Measurements from ENCODE around the gene NPW. TPM values are rescaled to one million over a fixed set of nuclear protein-coding genes. Genes with fewer than 3 reads are reported as not detected.

NPW gene
- total and polyA plus RNA-seq, 4 experiments from 2014 or later: not detected

- Mint-ChIP-seq H3K36me3 (peaks cover 14 to 20% of the 10 kb centered on the region in 2 donors), H3K4me3 (no peak overlapping the region), H3K27me3 (no peaks in the 10 kb centered on the region), H3K27ac (no peak overlapping the region), H3K9me3 (no peaks in the 10 kb centered on the region), H3K4me1 (peaks cover 5 to 24% (median 9%) of the 10 kb centered on the region in 4 donors)
- no peak overlapping the region for H3K27ac ChIP-seq (ENCODE audit: low read depth, low read length)
- peaks cover 38% of the 10 kb centered on the region for H3K36me3 ChIP-seq (ENCODE audit: insufficient read depth, low read length)
- DNase-seq: no peak
- intact Hi-C loops (cut with micrococcal nuclease): no loop called here
- POLR2A ChIA-PET (ENCODE audit: partially characterized antibody): no interaction called here
- no peaks in the 10 kb centered on the region for H3K27me3 ChIP-seq (ENCODE audit: insufficient read depth, low read length)
- CTCF ChIA-PET (ENCODE audit: partially characterized antibody): interaction anchor here (4.9 kb wide), 1 partner anchor 138 kb away, joined by 44 read pairs; no protein-coding TSS in a partner anchor
- peaks cover 17% of the 10 kb centered on the region for H3K4me1 ChIP-seq (ENCODE audit: insufficient read depth, low read length)
- no peaks in the 10 kb centered on the region for H3K9me3 ChIP-seq (ENCODE audit: control insufficient read depth in 1 of 2, low read length in 2 of 2)
- no peak overlapping the region for H3K4me3 ChIP-seq (ENCODE audit: low read length in 2 of 2)
These were observed 17.9 kb upstream of the NPW start for GRCh38 chr16:2001456-2002355.

GRCh38 chr16:2002406-2003230, 17.0 kb upstream of the NPW start:
- Histone ChIP-seq H3K4me3 (ENCODE audit: low read length in 2 of 2) (no peak overlapping the region), H3K36me3 (ENCODE audit: insufficient read depth, low read length) (peaks cover 34% of the 10 kb centered on the region), H3K27ac (ENCODE audit: low read depth, low read length) (no peak overlapping the region), H3K27me3 (ENCODE audit: insufficient read depth, low read length) (no peaks in the 10 kb centered on the region), H3K4me1 (ENCODE audit: insufficient read depth, low read length) (peaks cover 26% of the 10 kb centered on the region), H3K9me3 (ENCODE audit: control insufficient read depth in 1 of 2, low read length in 2 of 2) (no peaks in the 10 kb centered on the region)
- intact Hi-C loops (cut with micrococcal nuclease): no loop called here
- peaks cover 11 to 17% of the 10 kb centered on the region in 2 donors for H3K36me3 Mint-ChIP-seq
- no peak for DNase-seq
- H3K9me3 Mint-ChIP-seq: no peaks in the 10 kb centered on the region
- peak overlapping the region in 1 of 7 donors; percentile 24 for H3K27ac Mint-ChIP-seq
- no peaks in the 10 kb centered on the region for H3K27me3 Mint-ChIP-seq
- POLR2A ChIA-PET (ENCODE audit: partially characterized antibody): interaction anchor here (1.4 to 3.8 kb wide), 3 partner anchors 9 to 152 kb away, joined by 3 to 25 read pairs (median 14); partner anchors contain the start of gene TRAF7
- H3K4me1 Mint-ChIP-seq: peaks cover 7 to 33% (median 16%) of the 10 kb centered on the region in 4 donors
- no peak overlapping the region for H3K4me3 Mint-ChIP-seq
- CTCF ChIA-PET (ENCODE audit: partially characterized antibody): interaction anchor here (1.0 to 4.9 kb wide), 12 partner anchors 8 to 152 kb away, joined by 3 to 44 read pairs (median 8); partner anchors contain the start of genes GFER, RNF151 and TRAF7

GRCh38 chr16:2003231-2003826, 16.3 kb upstream of the NPW start:
- no peak overlapping the region for H3K4me3 ChIP-seq (ENCODE audit: low read length in 2 of 2)
- Mint-ChIP-seq H3K4me3 (no peak overlapping the region), H3K36me3 (peaks cover 6 to 13% of the 10 kb centered on the region in 2 donors), H3K9me3 (no peaks in the 10 kb centered on the region), H3K27me3 (no peaks in the 10 kb centered on the region), H3K4me1 (peaks cover 13 to 41% (median 22%) of the 10 kb centered on the region in 4 donors), H3K27ac (no peak overlapping the region)
- H3K9me3 ChIP-seq (ENCODE audit: control insufficient read depth in 1 of 2, low read length in 2 of 2): no peaks in the 10 kb centered on the region
- H3K27me3 ChIP-seq (ENCODE audit: insufficient read depth, low read length): no peaks in the 10 kb centered on the region
- intact Hi-C loops (cut with micrococcal nuclease): no loop called here
- DNase-seq: no peak
- H3K27ac ChIP-seq (ENCODE audit: low read depth, low read length): no peak overlapping the region
- H3K36me3 ChIP-seq (ENCODE audit: insufficient read depth, low read length): peaks cover 34% of the 10 kb centered on the region
- CTCF ChIA-PET (ENCODE audit: partially characterized antibody): interaction anchor here (0.6 to 4.9 kb wide), 17 partner anchors 9 to 548 kb away, joined by 3 to 44 read pairs (median 7); partner anchors contain the start of genes GFER, RNF151 and TRAF7
- H3K4me1 ChIP-seq (ENCODE audit: insufficient read depth, low read length): peaks cover 33% of the 10 kb centered on the region
- POLR2A ChIA-PET (ENCODE audit: partially characterized antibody): interaction anchor here (0.9 to 3.8 kb wide), 6 partner anchors 10 to 176 kb away, joined by 3 to 25 read pairs (median 5); partner anchors contain the start of genes FAHD1, HAGH, RPS2 and TBL3

GRCh38 chr16:2003827-2004641, 15.6 kb upstream of the NPW start:
- Mint-ChIP-seq H3K4me3 (peak overlapping the region in 1 of 8 donors; percentile 17), H3K36me3 (peaks cover 5 to 14% of the 10 kb centered on the region in 2 donors), H3K4me1 (peaks cover 18 to 47% (median 27%) of the 10 kb centered on the region in 4 donors), H3K9me3 (no peaks in the 10 kb centered on the region), H3K27ac (no peak overlapping the region), H3K27me3 (no peaks in the 10 kb centered on the region)
- Histone ChIP-seq H3K4me1 (ENCODE audit: insufficient read depth, low read length) (peaks cover 40% of the 10 kb centered on the region), H3K27me3 (ENCODE audit: insufficient read depth, low read length) (no peaks in the 10 kb centered on the region), H3K4me3 (ENCODE audit: low read length in 2 of 2) (no peak overlapping the region), H3K36me3 (ENCODE audit: insufficient read depth, low read length) (peaks cover 34% of the 10 kb centered on the region), H3K27ac (ENCODE audit: low read depth, low read length) (no peak overlapping the region), H3K9me3 (ENCODE audit: control insufficient read depth in 1 of 2, low read length in 2 of 2) (no peaks in the 10 kb centered on the region)
- DNase-seq: peak; percentile 82 to 87 (median 83)
- intact Hi-C loops (cut with micrococcal nuclease): no loop called here
- POLR2A ChIA-PET (ENCODE audit: partially characterized antibody): interaction anchor here (0.9 to 3.8 kb wide), 8 partner anchors 10 to 177 kb away, joined by 3 to 25 read pairs (median 4); partner anchors contain the start of genes FAHD1, HAGH, NTHL1 and RPS2
- CTCF ChIA-PET (ENCODE audit: partially characterized antibody): interaction anchor here (0.6 to 4.9 kb wide), 21 partner anchors 9 to 548 kb away, joined by 3 to 44 read pairs (median 6); partner anchors contain the start of genes GFER, RNF151 and TRAF7

- Histone ChIP-seq H3K27me3 (ENCODE audit: insufficient read depth, low read length) (no peaks in the 10 kb centered on the region), H3K4me1 (ENCODE audit: insufficient read depth, low read length) (peaks cover 43% of the 10 kb centered on the region), H3K9me3 (ENCODE audit: control insufficient read depth in 1 of 2, low read length in 2 of 2) (no peaks in the 10 kb centered on the region), H3K4me3 (ENCODE audit: low read length in 2 of 2) (no peak overlapping the region), H3K27ac (ENCODE audit: low read depth, low read length) (no peak overlapping the region), H3K36me3 (ENCODE audit: insufficient read depth, low read length) (peaks cover 32% of the 10 kb centered on the region)
- intact Hi-C loops (cut with micrococcal nuclease): loop anchor here (5.0 kb wide), 1 partner anchor 42 kb away; the partner anchor contains the start of genes NTHL1 and TSC2
- Mint-ChIP-seq H3K4me3 (peak overlapping the region in 1 of 8 donors; percentile 36), H3K27ac (no peak overlapping the region), H3K27me3 (no peaks in the 10 kb centered on the region), H3K9me3 (no peaks in the 10 kb centered on the region), H3K4me1 (peaks cover 18 to 47% (median 28%) of the 10 kb centered on the region in 4 donors), H3K36me3 (peaks cover 5 to 14% of the 10 kb centered on the region in 2 donors)
- ChIA-PET CTCF (ENCODE audit: partially characterized antibody) (interaction anchor here (0.6 to 4.9 kb wide), 15 partner anchors 8 to 150 kb away, joined by 3 to 44 read pairs (median 6); partner anchors contain the start of genes GFER and TRAF7), POLR2A (ENCODE audit: partially characterized antibody) (interaction anchor here (0.6 to 3.8 kb wide), 7 partner anchors 11 to 406 kb away, joined by 3 to 25 read pairs (median 5); partner anchors contain the start of genes NTHL1, RPS2, TBL3 and TRAF7)
- DNase-seq: no peak
These were observed 14.6 kb upstream of the NPW start for GRCh38 chr16:2004795-2005517.
